GM18858 (cell line): ENCODE data around the gene ZNF71.

Experiments used
- ATAC-seq: cut with Tn5 transposase; IDR thresholded peaks from one replicate; pipeline ENCODE4 v1.9.1; 2021; ENCODE audit not compliant: unreplicated experiment

The ZNF71 gene

GRCh38 chr19:56594783-56595547, at the start of gene ZNF71:
Gene ZNF71 (plus strand): TSS chr19:56595302. CDS start chr19:56601559, 6,257 bp downstream.
- no peak for ATAC-seq

- no peak for ATAC-seq
These were observed 47.6 kb upstream of the ZNF71 start for GRCh38 chr19:56547535-56547934.

GRCh38 chr19:56554272-56554869, 40.7 kb upstream of the ZNF71 start:
- ATAC-seq: no peak

- no peak for ATAC-seq
These were observed 32.3 kb upstream of the ZNF71 start for GRCh38 chr19:56562766-56563165.

- peak; percentile 20 for ATAC-seq
These were observed 28.2 kb upstream of the ZNF71 start for GRCh38 chr19:56566904-56567273.

GRCh38 chr19:56567274-56568120, 27.6 kb upstream of the ZNF71 start, which contains the start of gene ZNF470:
Gene ZNF470 (plus strand): TSS chr19:56567468. CDS start chr19:56570312, 2,844 bp downstream.
- peak; percentile 93 for ATAC-seq

- no peak for ATAC-seq
These were observed 22.5 kb upstream of the ZNF71 start for GRCh38 chr19:56572589-56572988.

- no peak for ATAC-seq
These were observed 21.2 kb upstream of the ZNF71 start for GRCh38 chr19:56573914-56574313.

- no peak for ATAC-seq
These were observed 17.1 kb upstream of the ZNF71 start for GRCh38 chr19:56577719-56578602.

- ATAC-seq: no peak
These were observed 688 bp upstream of the ZNF71 start for GRCh38 chr19:56594446-56594782.

- ATAC-seq: no peak
These were observed 422 bp downstream of the ZNF71 start for GRCh38 chr19:56595548-56595899.

- ATAC-seq: no peak
These were observed 1.6 kb downstream of the ZNF71 start for GRCh38 chr19:56596676-56597075.

- no peak for ATAC-seq
These were observed 2.6 kb downstream of the ZNF71 start for GRCh38 chr19:56597696-56598095.

GRCh38 chr19:56601375-56601774, 6.3 kb downstream of the ZNF71 start:
- no peak for ATAC-seq

- ATAC-seq: no peak
These were observed 8.7 kb downstream of the ZNF71 start for GRCh38 chr19:56603829-56604228.

GRCh38 chr19:56608274-56608964, 13.3 kb downstream of the ZNF71 start:
- ATAC-seq: no peak

- ATAC-seq: no peak
These were observed 16.2 kb downstream of the ZNF71 start for GRCh38 chr19:56611288-56611687.

GRCh38 chr19:56612737-56613136, 17.6 kb downstream of the ZNF71 start:
- no peak for ATAC-seq

- no peak for ATAC-seq
These were observed 18.5 kb downstream of the ZNF71 start for GRCh38 chr19:56613639-56614038.

- no peak for ATAC-seq
These were observed 22.4 kb downstream of the ZNF71 start for GRCh38 chr19:56617531-56617930.
